DMS79 treated with DMSO at 0.1 percent for 48 hours (cell line): ENCODE measurements around the gene MPZL1.
A peak's percentile ranks its signal among the peaks of the same experiment; 100 is the strongest.
"Not testable (repeated sequence)": the region's sequence is repeated elsewhere in the genome, so short reads cannot be mapped to it uniquely, and the experiment has no call there.

ENCODE experiments used
- DNase-seq: peaks from one replicate; lab custom pipeline; 2025; lab: John Stamatoyannopoulos, UW

Gene MPZL1

GRCh38 chr1:167812972-167813371 is 91.2 kb downstream of the MPZL1 start:
- DNase-seq: no peak

- DNase-seq: no peak
These were observed 93.9 kb downstream of the MPZL1 start for GRCh38 chr1:167815650-167816049.

GRCh38 chr1:167819849-167820683 is 98.3 kb downstream of the MPZL1 start:
- no peak for DNase-seq

- DNase-seq: no peak
These were observed 99.0 kb downstream of the MPZL1 start for GRCh38 chr1:167820684-167821355.

GRCh38 chr1:167821356-167821685 is 99.5 kb downstream of the MPZL1 start:
- DNase-seq: no peak

GRCh38 chr1:167821969-167822685 is 100.3 kb downstream of the MPZL1 start:
- peak; percentile 20 for DNase-seq

- no peak for DNase-seq
These were observed 102.5 kb downstream of the MPZL1 start for GRCh38 chr1:167824163-167824794.

- DNase-seq: no peak
These were observed 103.8 kb downstream of the MPZL1 start for GRCh38 chr1:167825419-167826079.

- no peak for DNase-seq
These were observed 104.3 kb downstream of the MPZL1 start for GRCh38 chr1:167826127-167826526.

- DNase-seq: no peak
These were observed 108.1 kb downstream of the MPZL1 start for GRCh38 chr1:167829868-167830267.

GRCh38 chr1:167830668-167831067 is 108.9 kb downstream of the MPZL1 start:
- not testable (repeated sequence) for DNase-seq

GRCh38 chr1:167832693-167833092 is 110.9 kb downstream of the MPZL1 start:
- DNase-seq: no peak

GRCh38 chr1:167833904-167834303 is 112.1 kb downstream of the MPZL1 start:
- DNase-seq: no peak

GRCh38 chr1:167836197-167836596 is 114.4 kb downstream of the MPZL1 start:
- no peak for DNase-seq

- DNase-seq: no peak
These were observed 115.5 kb downstream of the MPZL1 start for GRCh38 chr1:167837326-167837725.

GRCh38 chr1:167839009-167839408 is 117.2 kb downstream of the MPZL1 start:
- no peak for DNase-seq
